ENCODE measurements around the gene UBE3B. TPM values are rescaled to one million over a fixed set of nuclear protein-coding genes. Genes with fewer than 3 reads are reported as not detected.
"Not testable (repeated sequence)": the region's sequence is repeated elsewhere in the genome, so short reads cannot be mapped to it uniquely, and the experiment has no call there.

Gene UBE3B
- total RNA-seq, 1 experiment from 2014 or later = 25.7 TPM

- no peaks in the 10 kb centered on the region for H4K20me1 ChIP-seq (ENCODE audit: low read length)
- intact Hi-C loops (cut with micrococcal nuclease) = no loop called here
- DNase-seq (no peak), ATAC-seq (no peak)
- no peak overlapping the region for H2AFZ ChIP-seq (ENCODE audit: low read length)
- H3K79me2 ChIP-seq (ENCODE audit: low read length) = no peaks in the 10 kb centered on the region
- no peaks in the 10 kb centered on the region for H3K36me3 ChIP-seq (ENCODE audit: low read depth, low read length)
- H3F3A ChIP-seq (ENCODE audit: low read length, unreplicated experiment) = no peaks in the 10 kb centered on the region
- H3K4me3 ChIP-seq (ENCODE audit: low read length) = no peak overlapping the region
- no peaks in the 10 kb centered on the region for H3K27me3 ChIP-seq (ENCODE audit: low read length)
- H3K9ac ChIP-seq (ENCODE audit: low read length) = no peak overlapping the region
- BruUV-seq (replicated peaks) = no TSS peak
- H3K9me2 ChIP-seq (replicated peaks; ENCODE audit: low read length) = no peaks in the 10 kb centered on the region
- H3K4me2 ChIP-seq (ENCODE audit: low read length) = no peak overlapping the region
- POLR2A ChIA-PET (ENCODE audit: unreplicated experiment) = no interaction called here
- H3K9me3 ChIP-seq (ENCODE audit: low read length) = no peaks in the 10 kb centered on the region
- TF ChIP-seq EZH2phosphoT487 (IDR thresholded peaks at IDR 0.05; ENCODE audit: borderline replicate concordance, low read length) (no peak), CTCF (conservative IDR thresholded peaks at IDR 0.05; ENCODE audit: low read depth, low read length) (no peak), EZH2 (IDR thresholded peaks at IDR 0.05; ENCODE audit: low read length, unreplicated experiment) (no peak)
- no peak overlapping the region for H3K27ac ChIP-seq (ENCODE audit: low read length)
- CTCF ChIA-PET = interaction anchor here (0.6 kb wide), 1 partner anchor 10 kb away, joined by 3 read pairs; no protein-coding TSS in a partner anchor
- peaks cover 4% of the 10 kb centered on the region for H3K4me1 ChIP-seq (ENCODE audit: insufficient read depth, low read length)
Observed at GRCh38 chr12:109436188-109436560, 41.3 kb upstream of the UBE3B start.

DNA sequence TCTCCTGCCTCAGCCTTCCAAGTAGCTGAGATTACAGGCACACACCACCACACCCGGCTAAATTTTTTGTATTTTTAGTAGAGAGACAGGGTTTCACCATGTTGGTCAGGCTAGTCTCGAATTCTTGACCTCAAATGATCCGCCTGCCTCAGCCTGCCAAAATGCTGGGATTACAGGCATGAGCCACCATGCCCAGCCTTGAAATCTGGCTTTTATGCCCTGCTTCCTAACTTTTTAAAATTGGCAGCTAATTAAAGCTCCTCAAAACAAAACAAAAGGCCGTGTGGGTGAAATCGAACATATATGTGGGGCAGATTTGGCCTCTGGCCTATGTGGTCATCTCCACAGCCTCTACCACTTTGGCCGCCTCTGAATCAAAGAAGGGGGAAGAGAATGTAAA lies 38.3 kb upstream of the UBE3B start:
- Histone ChIP-seq H2AFZ (ENCODE audit: low read length) (no peak overlapping the region), H3F3A (ENCODE audit: low read length, unreplicated experiment) (no peaks in the 10 kb centered on the region), H3K4me2 (ENCODE audit: low read length) (no peak overlapping the region), H3K36me3 (ENCODE audit: low read depth, low read length) (no peaks in the 10 kb centered on the region), H3K9me2 (replicated peaks; ENCODE audit: low read length) (no peaks in the 10 kb centered on the region), H4K20me1 (ENCODE audit: low read length) (no peaks in the 10 kb centered on the region), H3K9ac (ENCODE audit: low read length) (no peak overlapping the region), H3K27ac (ENCODE audit: low read length) (no peak overlapping the region), H3K4me1 (ENCODE audit: insufficient read depth, low read length) (0 out of 2 replicates have a peak, but pooled peaks cover 3% of the 10 kb centered on the region), H3K27me3 (ENCODE audit: low read length) (no peaks in the 10 kb centered on the region), H3K4me3 (ENCODE audit: low read length) (no peak overlapping the region), H3K9me3 (ENCODE audit: low read length) (no peaks in the 10 kb centered on the region), H3K79me2 (ENCODE audit: low read length) (no peaks in the 10 kb centered on the region)
- CTCF ChIA-PET = no interaction called here
- intact Hi-C loops (cut with micrococcal nuclease) = no loop called here
- no peak for DNase-seq
- no peak for ATAC-seq
- POLR2A ChIA-PET (ENCODE audit: unreplicated experiment) = no interaction called here
- TF ChIP-seq EZH2 (IDR thresholded peaks at IDR 0.05; ENCODE audit: low read length, unreplicated experiment) (no peak), CTCF (conservative IDR thresholded peaks at IDR 0.05; ENCODE audit: low read depth, low read length) (no peak), EZH2phosphoT487 (IDR thresholded peaks at IDR 0.05; ENCODE audit: borderline replicate concordance, low read length) (no peak)
- no TSS peak for BruUV-seq (replicated peaks)

DNA sequence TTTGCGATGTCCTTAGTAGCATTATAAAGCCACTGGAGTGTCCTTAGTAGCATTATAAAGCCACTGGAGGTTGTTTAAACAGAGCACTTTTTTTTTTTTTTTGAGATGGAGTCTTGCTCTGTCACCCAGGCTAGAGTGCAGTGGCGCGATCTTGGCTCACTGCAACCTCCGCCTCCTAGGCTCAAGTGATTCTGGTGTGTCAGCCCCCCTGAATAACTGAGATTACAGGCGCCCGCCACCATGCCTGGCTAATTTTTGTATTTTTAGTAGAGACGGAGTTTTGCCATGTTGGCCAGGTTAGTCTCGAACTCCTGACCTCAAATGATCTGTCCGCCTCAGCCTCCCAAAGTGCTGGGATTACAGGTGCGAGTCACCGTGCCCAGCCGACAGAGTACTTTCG lies 37.5 kb upstream of the UBE3B start:
- H2AFZ ChIP-seq (ENCODE audit: low read length); BruUV-seq (replicated peaks); CTCF ChIA-PET; ATAC-seq; H3K27me3 ChIP-seq (ENCODE audit: low read length); DNase-seq; H4K20me1 ChIP-seq (ENCODE audit: low read length); H3K9me3 ChIP-seq (ENCODE audit: low read length); H3K27ac ChIP-seq (ENCODE audit: low read length); H3K9ac ChIP-seq (ENCODE audit: low read length); POLR2A ChIA-PET (ENCODE audit: unreplicated experiment); H3K9me2 ChIP-seq (replicated peaks; ENCODE audit: low read length); H3K4me3 ChIP-seq (ENCODE audit: low read length); H3F3A ChIP-seq (ENCODE audit: low read length, unreplicated experiment); H3K36me3 ChIP-seq (ENCODE audit: low read depth, low read length); H3K4me2 ChIP-seq (ENCODE audit: low read length); H3K79me2 ChIP-seq (ENCODE audit: low read length); intact Hi-C loops (cut with micrococcal nuclease): not testable (repeated sequence)
- H3K4me1 ChIP-seq (ENCODE audit: insufficient read depth, low read length) = peaks cover 11% of the 10 kb centered on the region

Measured in PC-3 (cell line).